Measurements from ENCODE around the gene KAT7.

The KAT7 gene

GRCh38 chr17:49809056-49809455 is 20.6 kb downstream of the KAT7 start:
- no peak for TF ChIP-seq CTCF (IDR thresholded peaks at IDR 0.05; ENCODE audit: low read depth, low read length, missing control alignments)
- no peak for DNase-seq (ENCODE audit: low read depth)
- H3K4me3 ChIP-seq (ENCODE audit: low read depth, low read length) = no peak overlapping the region

- DNase-seq (ENCODE audit: low read depth) = no peak
- TF ChIP-seq CTCF (IDR thresholded peaks at IDR 0.05; ENCODE audit: low read depth, low read length, missing control alignments) = no peak
- no peak overlapping the region for H3K4me3 ChIP-seq (ENCODE audit: low read depth, low read length)
Observed at GRCh38 chr17:49814781-49815529, 26.5 kb downstream of the KAT7 start.

GRCh38 chr17:49815761-49816281 is 27.3 kb downstream of the KAT7 start:
- H3K4me3 ChIP-seq (ENCODE audit: low read depth, low read length) = no peak overlapping the region
- no peak for TF ChIP-seq CTCF (IDR thresholded peaks at IDR 0.05; ENCODE audit: low read depth, low read length, missing control alignments)
- no peak for DNase-seq (ENCODE audit: low read depth)

GRCh38 chr17:49817993-49818392 is 29.5 kb downstream of the KAT7 start:
- H3K4me3 ChIP-seq (ENCODE audit: low read depth, low read length) = no peak overlapping the region
- no peak for TF ChIP-seq CTCF (IDR thresholded peaks at IDR 0.05; ENCODE audit: low read depth, low read length, missing control alignments)
- no peak for DNase-seq (ENCODE audit: low read depth)

DNA sequence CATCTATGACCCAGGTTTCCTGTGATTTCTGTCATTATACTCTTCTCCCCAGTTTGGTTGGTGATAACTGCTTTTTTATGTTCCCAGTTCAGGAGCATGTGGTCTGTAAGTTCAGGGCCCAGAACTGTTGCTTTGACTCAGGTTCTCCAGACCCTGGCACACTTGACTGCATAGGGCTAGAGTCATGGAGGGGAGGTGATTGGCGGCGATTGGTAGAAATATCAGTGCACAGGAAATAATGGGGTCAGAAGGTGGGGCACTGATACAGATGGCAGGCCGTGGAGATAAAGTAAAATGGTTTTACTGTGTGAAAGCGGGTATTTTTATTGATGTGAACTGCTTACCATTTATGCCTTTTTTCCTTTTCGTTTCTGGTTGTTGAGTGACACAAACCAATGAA is 30.7 kb downstream of the KAT7 start:
- H3K4me3 ChIP-seq (ENCODE audit: low read depth, low read length) = no peak overlapping the region
- no peak for TF ChIP-seq CTCF (IDR thresholded peaks at IDR 0.05; ENCODE audit: low read depth, low read length, missing control alignments)
- DNase-seq (ENCODE audit: low read depth) = no peak

DNA sequence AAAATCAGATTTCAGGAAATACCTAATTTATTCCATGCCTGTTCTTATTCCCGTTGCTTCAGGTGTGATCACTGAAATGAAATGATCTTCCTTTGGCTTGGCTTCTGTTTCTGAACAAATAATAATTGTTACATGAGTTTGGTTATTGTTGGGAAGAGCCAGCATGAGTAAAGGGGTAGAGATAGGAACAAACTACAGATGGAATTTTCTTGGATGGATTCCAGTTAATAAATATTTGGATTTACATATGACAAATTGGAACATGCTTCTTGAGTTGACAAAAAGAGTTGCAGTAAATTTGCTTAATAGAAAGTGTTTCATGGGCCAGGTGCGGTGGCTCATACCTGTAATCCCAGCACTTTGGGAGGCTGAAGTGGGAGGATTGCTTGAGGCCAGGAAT is 31.2 kb downstream of the KAT7 start:
- TF ChIP-seq CTCF (IDR thresholded peaks at IDR 0.05; ENCODE audit: low read depth, low read length, missing control alignments) = no peak
- no peak for DNase-seq (ENCODE audit: low read depth)
- no peak overlapping the region for H3K4me3 ChIP-seq (ENCODE audit: low read depth, low read length)

GRCh38 chr17:49820773-49821172 is 32.3 kb downstream of the KAT7 start:
- no peak overlapping the region for H3K4me3 ChIP-seq (ENCODE audit: low read depth, low read length)
- DNase-seq (ENCODE audit: low read depth) = no peak
- TF ChIP-seq CTCF (IDR thresholded peaks at IDR 0.05; ENCODE audit: low read depth, low read length, missing control alignments) = no peak
